Hematopoietic multipotent progenitor cell treated with erythropoietin and hydrocortisone succinate and interleukin-3 and kit ligand, for 17 days (in vitro differentiated cells): ENCODE results near the gene EFTUD2.

Source experiments
- DNase-seq: peaks from one replicate; pipeline ENCODE4 v3.0.0-alpha.2; 2015; ENCODE audit warnings: low spot score

Gene EFTUD2

GRCh38 chr17:44910231-44911106, 11.2 kb upstream of the EFTUD2 start:
- no peak for DNase-seq

- DNase-seq = no peak
Measured at GRCh38 chr17:44909681-44910144, 10.5 kb upstream of the EFTUD2 start.

GRCh38 chr17:44908761-44909326, 9.6 kb upstream of the EFTUD2 start:
- no peak for DNase-seq

GRCh38 chr17:44907729-44908470, 8.7 kb upstream of the EFTUD2 start:
- no peak for DNase-seq

GRCh38 chr17:44906763-44907728, 7.8 kb upstream of the EFTUD2 start:
- DNase-seq = no peak

- no peak for DNase-seq
Measured at GRCh38 chr17:44906010-44906646, 6.9 kb upstream of the EFTUD2 start.

GRCh38 chr17:44905006-44906000, 6.1 kb upstream of the EFTUD2 start:
- DNase-seq = no peak

- DNase-seq = no peak
Measured at GRCh38 chr17:44904001-44904984, 5.0 kb upstream of the EFTUD2 start.

- no peak for DNase-seq
Measured at GRCh38 chr17:44903012-44903685, 3.9 kb upstream of the EFTUD2 start.

- DNase-seq = no peak
Measured at GRCh38 chr17:44902135-44902760, 3.0 kb upstream of the EFTUD2 start.

- no peak for DNase-seq
Measured at GRCh38 chr17:44901411-44901921, 2.2 kb upstream of the EFTUD2 start.

- DNase-seq = peak; percentile 34
Measured at GRCh38 chr17:44900894-44901293, 1.6 kb upstream of the EFTUD2 start.

GRCh38 chr17:44898768-44899073, 524 bp downstream of the EFTUD2 start:
- no peak for DNase-seq

- DNase-seq = no peak
Measured at GRCh38 chr17:44894642-44895041, 4.6 kb downstream of the EFTUD2 start.

GRCh38 chr17:44892250-44892649, 7.0 kb downstream of the EFTUD2 start:
- no peak for DNase-seq

- no peak for DNase-seq
Measured at GRCh38 chr17:44889003-44889402, 10.2 kb downstream of the EFTUD2 start.
